Liver (tissue), 3 donors: ENCODE results near the gene UBE3B.

Source experiments
- CTCF ChIP-seq: fragments of 150-350 bp; IDR thresholded peaks from 2 replicates; pipeline ENCODE4 v1.5.1; 2017; ENCODE audit warnings: improper control_type of control experiment, low read depth, low read length; ENCODE audit not compliant: missing input control
- FOXA1 ChIP-seq: IDR thresholded peaks from 2 replicates; pipeline ENCODE4 v1.6.1; 2016; ENCODE audit warnings: antibody characterized with exemption
- RAD21 ChIP-seq, 2 donors: IDR thresholded peaks; 2 replicates each; pipeline ENCODE4 v1.6.1; 2016; ENCODE audit warnings: antibody characterized with exemption in 2 of 2, mild to moderate bottlenecking in 2 of 2
- REST ChIP-seq: IDR thresholded peaks from 2 replicates; pipeline ENCODE4 v1.6.1; 2016; ENCODE audit warnings: antibody characterized with exemption, mild to moderate bottlenecking
- YY1 ChIP-seq: IDR thresholded peaks from 2 replicates; pipeline ENCODE4 v1.6.1; 2016; ENCODE audit warnings: antibody characterized with exemption, mild to moderate bottlenecking
- donor health status: healthy.
- donor health status: healthy.

- TF ChIP-seq FOXA1 (no peak), CTCF (no peak), YY1 (no peak), REST (no peak), RAD21 (IDR thresholded peaks at IDR 0.05) (no peak)
These were observed 26.6 kb downstream of the UBE3B start for GRCh38 chr12:109504068-109504467.
